Measurements from ENCODE around the gene OTOG.

The OTOG gene

DNA sequence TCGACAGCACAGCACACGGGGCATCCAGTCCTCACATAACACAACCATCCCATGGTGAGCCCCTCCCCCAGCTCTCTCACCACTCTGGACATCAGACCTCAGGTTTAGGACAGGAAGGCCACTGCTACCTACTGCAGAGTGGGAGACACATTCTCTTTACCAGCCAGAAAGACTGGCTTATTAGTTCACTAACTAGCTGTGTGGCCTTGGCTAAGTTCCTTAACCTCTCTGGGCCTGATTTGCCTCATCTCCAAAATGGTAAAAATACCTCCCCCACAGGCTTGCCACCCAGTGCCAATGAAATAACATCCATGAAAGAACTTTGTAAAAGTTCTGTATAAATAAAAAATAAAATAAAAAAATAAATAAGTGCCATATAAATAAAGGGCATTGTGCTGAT is 35.0 kb upstream of the OTOG start:
- DNase-seq (ENCODE audit: low read depth): no peak
- H3K4me3 ChIP-seq (ENCODE audit: low read length): no peak overlapping the region
- TF ChIP-seq, protein P1, sequence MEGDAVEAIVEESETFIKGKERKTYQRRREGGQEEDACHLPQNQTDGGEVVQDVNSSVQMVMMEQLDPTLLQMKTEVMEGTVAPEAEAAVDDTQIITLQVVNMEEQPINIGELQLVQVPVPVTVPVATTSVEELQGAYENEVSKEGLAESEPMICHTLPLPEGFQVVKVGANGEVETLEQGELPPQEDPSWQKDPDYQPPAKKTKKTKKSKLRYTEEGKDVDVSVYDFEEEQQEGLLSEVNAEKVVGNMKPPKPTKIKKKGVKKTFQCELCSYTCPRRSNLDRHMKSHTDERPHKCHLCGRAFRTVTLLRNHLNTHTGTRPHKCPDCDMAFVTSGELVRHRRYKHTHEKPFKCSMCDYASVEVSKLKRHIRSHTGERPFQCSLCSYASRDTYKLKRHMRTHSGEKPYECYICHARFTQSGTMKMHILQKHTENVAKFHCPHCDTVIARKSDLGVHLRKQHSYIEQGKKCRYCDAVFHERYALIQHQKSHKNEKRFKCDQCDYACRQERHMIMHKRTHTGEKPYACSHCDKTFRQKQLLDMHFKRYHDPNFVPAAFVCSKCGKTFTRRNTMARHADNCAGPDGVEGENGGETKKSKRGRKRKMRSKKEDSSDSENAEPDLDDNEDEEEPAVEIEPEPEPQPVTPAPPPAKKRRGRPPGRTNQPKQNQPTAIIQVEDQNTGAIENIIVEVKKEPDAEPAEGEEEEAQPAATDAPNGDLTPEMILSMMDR (conservative IDR thresholded peaks at IDR 0.05; ENCODE audit: low read length): no peak

DNA sequence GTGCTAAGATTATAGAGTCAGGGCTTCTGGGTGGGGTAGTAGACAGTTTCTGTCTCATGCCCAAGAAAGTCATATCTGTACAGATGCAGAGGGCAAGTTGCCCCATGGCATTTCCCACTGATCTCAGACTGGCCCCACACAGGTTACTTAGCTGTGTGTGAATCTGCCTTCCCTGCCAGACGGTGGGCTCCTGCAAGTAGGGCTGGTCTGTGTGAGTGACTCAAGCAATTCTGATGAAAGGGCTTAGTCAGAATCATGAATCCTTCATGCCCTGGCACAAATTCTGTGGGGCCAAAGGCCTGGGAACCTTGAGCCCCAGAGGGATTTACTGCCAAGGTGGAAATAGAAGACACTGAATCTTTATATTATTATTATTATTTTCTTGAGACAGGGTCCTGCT is 33.2 kb upstream of the OTOG start:
- DNase-seq (ENCODE audit: low read depth): no peak
- H3K4me3 ChIP-seq (ENCODE audit: low read length): no peak overlapping the region
- TF ChIP-seq, protein P1 (conservative IDR thresholded peaks at IDR 0.05; ENCODE audit: low read length): no peak

DNA sequence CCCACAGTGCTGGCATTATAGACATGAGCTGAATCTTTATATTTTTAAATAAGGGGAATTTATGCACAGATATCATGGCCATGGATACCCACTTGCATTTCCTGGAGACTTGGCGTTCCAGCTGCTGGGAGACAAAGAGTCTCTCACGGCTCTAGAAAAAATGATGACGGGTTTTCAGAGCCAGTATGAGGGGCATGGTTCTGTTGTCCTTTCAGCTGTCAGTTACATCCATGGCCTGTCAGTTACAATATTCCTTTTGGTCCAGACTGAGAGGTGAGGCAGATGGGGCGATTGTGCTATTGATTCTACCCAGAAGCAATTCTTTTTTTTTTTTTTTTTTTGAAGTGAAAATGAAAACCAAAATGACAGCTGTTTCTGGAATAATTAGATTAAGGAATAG is 32.6 kb upstream of the OTOG start:
- no peak for DNase-seq (ENCODE audit: low read depth)
- no peak overlapping the region for H3K4me3 ChIP-seq (ENCODE audit: low read length)
- TF ChIP-seq, protein P1 (conservative IDR thresholded peaks at IDR 0.05; ENCODE audit: low read length): no peak

DNA sequence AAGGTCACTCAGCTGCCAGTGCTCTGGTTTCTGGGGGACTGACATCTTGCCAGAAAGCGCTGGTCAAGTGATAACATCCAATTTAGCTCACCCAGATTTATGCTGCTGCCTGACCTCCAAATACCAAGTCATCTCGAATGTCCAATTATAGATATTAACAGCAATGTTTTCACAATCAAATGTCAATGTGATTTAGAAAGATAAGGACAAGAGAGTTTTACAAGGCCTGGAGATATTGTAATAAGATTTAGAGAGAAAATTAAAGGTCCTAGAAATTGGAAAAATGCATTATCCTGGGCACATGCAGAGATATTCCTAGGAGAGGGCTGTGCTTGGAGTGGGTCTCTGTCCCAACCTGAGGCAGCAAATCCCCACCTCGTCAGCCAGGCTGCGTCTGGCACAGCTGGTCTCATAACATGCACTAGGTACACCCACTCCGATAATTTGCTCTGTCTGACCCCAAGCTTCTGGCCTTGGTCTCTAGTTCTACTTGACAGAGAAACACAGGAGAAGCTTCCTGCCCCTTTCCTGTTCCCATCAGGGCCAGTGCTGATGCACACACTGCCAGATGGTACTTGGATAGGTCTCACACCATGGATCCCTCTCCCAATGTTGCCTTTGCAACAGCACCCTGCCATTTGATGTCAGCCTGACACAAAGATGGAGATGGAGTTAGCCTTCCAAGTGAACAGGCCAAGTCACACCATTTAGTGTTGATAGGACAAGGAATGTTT is 31.4 kb upstream of the OTOG start:
- no peak overlapping the region for H3K4me3 ChIP-seq (ENCODE audit: low read length)
- no peak for DNase-seq (ENCODE audit: low read depth)
- TF ChIP-seq, protein P1 (conservative IDR thresholded peaks at IDR 0.05; ENCODE audit: low read length): no peak

DNA sequence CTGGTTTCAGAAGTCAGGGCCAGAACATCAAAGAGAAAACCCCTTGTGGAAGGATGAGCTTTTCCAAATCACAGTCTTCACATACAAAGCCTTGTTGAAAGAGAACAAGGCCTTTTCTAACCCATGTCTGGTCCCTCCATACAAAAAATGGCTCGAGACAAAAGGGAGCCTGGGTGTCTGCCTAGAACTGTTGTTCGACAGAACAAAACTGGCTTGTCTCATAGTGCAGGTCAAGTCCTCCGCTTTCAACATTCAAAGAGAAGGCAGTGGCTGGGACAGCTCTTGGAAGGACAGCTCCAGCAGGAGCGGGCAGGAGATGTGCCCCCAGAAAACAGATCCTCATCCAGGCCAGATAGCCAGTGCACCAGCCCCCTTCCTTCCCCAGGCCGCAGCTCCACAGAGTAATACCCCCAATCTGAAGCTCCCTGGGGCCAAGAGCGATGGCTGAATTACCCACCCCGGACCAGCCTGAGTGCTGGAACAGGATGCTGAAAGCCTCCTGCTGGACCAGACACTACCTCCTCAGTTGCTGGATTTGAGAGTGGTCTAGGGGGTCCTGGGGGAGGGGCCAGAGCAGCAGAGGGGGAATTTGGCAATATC is 30.4 kb upstream of the OTOG start:
- DNase-seq (ENCODE audit: low read depth): no peak
- H3K4me3 ChIP-seq (ENCODE audit: low read length): no peak overlapping the region
- TF ChIP-seq, protein P1 (conservative IDR thresholded peaks at IDR 0.05; ENCODE audit: low read length): no peak

DNA sequence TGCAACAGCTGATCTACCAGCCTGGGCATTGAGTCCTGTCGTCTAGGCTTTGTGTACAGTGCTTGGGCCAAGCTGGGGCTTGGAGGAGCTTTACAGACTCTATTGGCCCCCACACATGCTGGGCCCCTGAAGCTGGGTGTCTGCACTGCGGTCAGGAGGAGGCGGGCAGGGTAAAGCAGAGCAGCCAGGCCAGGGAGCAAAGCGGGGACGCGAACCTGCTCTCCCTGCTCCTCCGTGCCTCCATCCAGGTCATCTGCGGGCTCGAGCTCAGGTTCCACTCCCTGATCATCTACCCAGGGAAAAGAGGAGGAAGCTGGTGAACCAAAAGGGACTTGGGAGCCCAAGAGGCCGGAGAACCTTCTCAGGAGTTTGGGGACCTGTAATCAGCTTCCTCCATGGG is 29.9 kb upstream of the OTOG start:
- TF ChIP-seq, protein P1 (conservative IDR thresholded peaks at IDR 0.05; ENCODE audit: low read length): no peak

DNA sequence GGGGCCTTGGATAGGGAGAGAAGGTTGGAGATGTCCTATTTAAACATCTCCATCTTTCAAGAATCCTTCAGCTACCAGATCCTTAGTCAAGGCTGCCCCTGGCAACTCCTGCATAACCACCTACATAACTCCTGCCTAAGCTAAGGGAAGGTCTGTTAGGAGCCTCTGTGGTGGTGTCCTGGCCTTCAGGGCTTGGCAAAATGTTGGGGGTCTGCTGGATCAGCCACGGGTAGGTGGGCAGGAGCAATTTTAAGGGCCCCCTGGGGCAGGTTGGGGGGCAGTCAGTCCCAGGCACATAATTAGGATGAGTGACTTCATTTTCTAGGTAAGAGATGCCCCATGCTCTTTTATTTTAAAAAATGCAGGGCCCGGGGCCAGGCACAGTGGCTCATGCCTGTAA is 28.7 kb upstream of the OTOG start:
- DNase-seq (ENCODE audit: low read depth): no peak
- TF ChIP-seq, protein P1 (conservative IDR thresholded peaks at IDR 0.05; ENCODE audit: low read length): no peak
- H3K4me3 ChIP-seq (ENCODE audit: low read length): no peak overlapping the region

More for the DNA sequence above, 29.9 kb upstream of the OTOG start:
- no peak overlapping the region for H3K4me3 ChIP-seq (ENCODE audit: low read length)
- no peak for DNase-seq (ENCODE audit: low read depth)
